ENCODE data around the gene PRRG2.

Gene PRRG2

GRCh38 chr19:49557641-49558325 lies 23.3 kb upstream of the PRRG2 start:
- DNase-seq (ENCODE audit: low spot score), result no peak

GRCh38 chr19:49558591-49558990 lies 22.5 kb upstream of the PRRG2 start:
- DNase-seq (ENCODE audit: low spot score), result no peak

GRCh38 chr19:49559443-49559842 lies 21.7 kb upstream of the PRRG2 start:
- DNase-seq (ENCODE audit: low spot score), result no peak

GRCh38 chr19:49559928-49560327 lies 21.2 kb upstream of the PRRG2 start:
- DNase-seq (ENCODE audit: low spot score), result no peak

- no peak for DNase-seq (ENCODE audit: low spot score)
Measured at GRCh38 chr19:49560358-49560900, 20.7 kb upstream of the PRRG2 start.

GRCh38 chr19:49564616-49565045 lies 16.5 kb upstream of the PRRG2 start:
- no peak for DNase-seq (ENCODE audit: low spot score)

- DNase-seq (ENCODE audit: low spot score), result no peak
Measured at GRCh38 chr19:49565261-49565660, 15.9 kb upstream of the PRRG2 start.

- DNase-seq (ENCODE audit: low spot score), result no peak
Measured at GRCh38 chr19:49566302-49566701, 14.8 kb upstream of the PRRG2 start.

- no peak for DNase-seq (ENCODE audit: low spot score)
Measured at GRCh38 chr19:49567861-49568441, 13.2 kb upstream of the PRRG2 start.

- peak; percentile 72 for DNase-seq (ENCODE audit: low spot score)
Measured at GRCh38 chr19:49570138-49570856, 10.8 kb upstream of the PRRG2 start.

- DNase-seq (ENCODE audit: low spot score), result no peak
Measured at GRCh38 chr19:49570997-49571676, 10.0 kb upstream of the PRRG2 start.

GRCh38 chr19:49573009-49573408 lies 8.1 kb upstream of the PRRG2 start:
- DNase-seq (ENCODE audit: low spot score), result no peak

- no peak for DNase-seq (ENCODE audit: low spot score)
Measured at GRCh38 chr19:49573425-49573824, 7.7 kb upstream of the PRRG2 start.

- no peak for DNase-seq (ENCODE audit: low spot score)
Measured at GRCh38 chr19:49574206-49574755, 6.8 kb upstream of the PRRG2 start.

GRCh38 chr19:49579193-49579592 lies 1.9 kb upstream of the PRRG2 start:
- DNase-seq (ENCODE audit: low spot score), result no peak

- DNase-seq (ENCODE audit: low spot score), result peak; percentile 1
Measured at GRCh38 chr19:49579947-49580263, 1.2 kb upstream of the PRRG2 start.

- peak; percentile 84 for DNase-seq (ENCODE audit: low spot score)
Measured at GRCh38 chr19:49580264-49581006, 681 bp upstream of the PRRG2 start, which contains the start of gene NOSIP. Gene NOSIP (minus strand): TSS chr19:49580556. CDS start chr19:49560691, 19,865 bp downstream.

- no peak for DNase-seq (ENCODE audit: low spot score)
Measured at GRCh38 chr19:49583239-49583638, 2.1 kb downstream of the PRRG2 start.

GRCh38 chr19:49585023-49585422 lies 3.9 kb downstream of the PRRG2 start:
- no peak for DNase-seq (ENCODE audit: low spot score)

GRCh38 chr19:49587227-49587626 lies 6.1 kb downstream of the PRRG2 start:
- no peak for DNase-seq (ENCODE audit: low spot score)

- DNase-seq (ENCODE audit: low spot score), result no peak
Measured at GRCh38 chr19:49588365-49589122, 7.4 kb downstream of the PRRG2 start.

Measured in HuH-7 (cell line).